ENCODE data around the gene SHOX.
A peak's percentile ranks its signal among the peaks of the same experiment; 100 is the strongest.
"Not testable (repeated sequence)": the region's sequence is repeated elsewhere in the genome, so short reads cannot be mapped to it uniquely, and the experiment has no call there.

The SHOX gene

GRCh38 chrX:630612-631496 lies at the start of gene SHOX:
Gene SHOX, plus strand, starts transcription at chrX:630791. Its CDS starts 107 bp downstream, at chrX:630898.
- DNase-seq (ENCODE audit: low spot score), result peak; percentile 56

GRCh38 chrX:581066-581465 lies 49.5 kb upstream of the SHOX start:
- no peak for DNase-seq (ENCODE audit: low spot score)

GRCh38 chrX:581720-582298 lies 48.8 kb upstream of the SHOX start:
- no peak for DNase-seq (ENCODE audit: low spot score)

- no peak for DNase-seq (ENCODE audit: low spot score)
Observed at GRCh38 chrX:584572-584971, 46.0 kb upstream of the SHOX start.

- no peak for DNase-seq (ENCODE audit: low spot score)
Observed at GRCh38 chrX:585115-585808, 45.3 kb upstream of the SHOX start.

- DNase-seq (ENCODE audit: low spot score), result no peak
Observed at GRCh38 chrX:586351-586750, 44.2 kb upstream of the SHOX start.

- not testable (repeated sequence) for DNase-seq (ENCODE audit: low spot score)
Observed at GRCh38 chrX:589261-589660, 41.3 kb upstream of the SHOX start.

GRCh38 chrX:590693-591404 lies 39.7 kb upstream of the SHOX start:
- DNase-seq (ENCODE audit: low spot score), result peak; percentile 41

GRCh38 chrX:599837-600715 lies 30.5 kb upstream of the SHOX start:
- peak; percentile 21 for DNase-seq (ENCODE audit: low spot score)

- DNase-seq (ENCODE audit: low spot score), result peak; percentile 14
Observed at GRCh38 chrX:603029-603428, 27.6 kb upstream of the SHOX start.

- DNase-seq (ENCODE audit: low spot score), result not testable (repeated sequence)
Observed at GRCh38 chrX:604616-605015, 26.0 kb upstream of the SHOX start.

- not testable (repeated sequence) for DNase-seq (ENCODE audit: low spot score)
Observed at GRCh38 chrX:608088-608487, 22.5 kb upstream of the SHOX start.

GRCh38 chrX:614136-614535 lies 16.5 kb upstream of the SHOX start:
- DNase-seq (ENCODE audit: low spot score), result no peak

GRCh38 chrX:617401-617800 lies 13.2 kb upstream of the SHOX start:
- no peak for DNase-seq (ENCODE audit: low spot score)

GRCh38 chrX:617891-618290 lies 12.7 kb upstream of the SHOX start:
- DNase-seq (ENCODE audit: low spot score), result no peak

- DNase-seq (ENCODE audit: low spot score), result not testable (repeated sequence)
Observed at GRCh38 chrX:618304-618703, 12.3 kb upstream of the SHOX start.

GRCh38 chrX:618761-619450 lies 11.7 kb upstream of the SHOX start:
- DNase-seq (ENCODE audit: low spot score), result no peak

- no peak for DNase-seq (ENCODE audit: low spot score)
Observed at GRCh38 chrX:619451-619811, 11.2 kb upstream of the SHOX start.

- no peak for DNase-seq (ENCODE audit: low spot score)
Observed at GRCh38 chrX:619812-620531, 10.6 kb upstream of the SHOX start.

Data from ecto neural progenitor cell (in vitro differentiated cells).